BLaER1 treated with 17β-estradiol and CSF1 and Interleukin-3, amounts not matched to agents 10 nM and 100 nM (cell line): ENCODE measurements around the gene NDST1.

Source experiments
- H3K27ac ChIP-seq, 11 experiments: shearing (Covaris generic); formaldehyde crosslinking; 2 replicates each; pipeline ENCODE4 v1.8.1; 2022
- H3K27me3 ChIP-seq, 11 experiments: shearing (Covaris generic); formaldehyde crosslinking; 2 replicates each; pipeline ENCODE4 v1.8.1; 2022
- H3K36me3 ChIP-seq, 11 experiments: shearing (Covaris generic); formaldehyde crosslinking; 2 replicates each; pipeline ENCODE4 v1.8.1; 2022
- H3K4me1 ChIP-seq, 10 experiments: shearing (Covaris generic); formaldehyde crosslinking; 2 replicates each; pipeline ENCODE4 v1.8.1; 2022
- H3K4me2 ChIP-seq, 11 experiments: shearing (Covaris generic); formaldehyde crosslinking; 2 replicates each; pipeline ENCODE4 v1.8.1; 2022
- H3K4me3 ChIP-seq, 10 experiments: shearing (Covaris generic); formaldehyde crosslinking; 2 replicates each; pipeline ENCODE4 v1.8.1; 2022
- H3K9ac ChIP-seq, 11 experiments: shearing (Covaris generic); formaldehyde crosslinking; 2 replicates each; pipeline ENCODE4 v1.8.1; 2022
- H3K9me3 ChIP-seq, 11 experiments: shearing (Covaris generic); formaldehyde crosslinking; replicated peaks in 1 of 11; 2 replicates each; pipeline ENCODE4 v1.8.1; 2022
- H4K20me1 ChIP-seq, 11 experiments: shearing (Covaris generic); formaldehyde crosslinking; 2 replicates each; pipeline ENCODE4 v1.8.1; 2022
- Cebpa-rat ChIP-seq, 11 experiments: shearing (Covaris generic); IDR thresholded peaks; 2 replicates each; pipeline ENCODE4 v1.8.1; 2022

The NDST1 gene

GRCh38 chr5:150596313-150596712, 88.4 kb downstream of the NDST1 start:
- Histone ChIP-seq H3K27me3 (0 out of 22 replicates have a peak, but pooled peaks cover 0 to under 1% (median 0%) of the 10 kb centered on the region in 11 experiments), H3K4me3 (peak overlapping the region in 6 of 10 experiments; percentile 0 to 50 (median 22); a peak in 6 of 20 replicates)

GRCh38 chr5:150596826-150597225, 88.9 kb downstream of the NDST1 start:
- H3K36me3 ChIP-seq: no peaks in the 10 kb centered on the region
- H3K4me1 ChIP-seq: peaks cover 48 to 99% (median 98%) of the 10 kb centered on the region in 10 experiments
- no peaks in the 10 kb centered on the region for H3K9me3 ChIP-seq
- H3K4me2 ChIP-seq: peak overlapping the region; percentile 62 to 98 (median 89)
- no peaks in the 10 kb centered on the region for H4K20me1 ChIP-seq
- TF ChIP-seq Cebpa-rat (IDR thresholded peaks at IDR 0.05): peak in 7 of 11 experiments; percentile 27 to 77 (median 63); a peak in 10 of 22 replicates
- H3K27ac ChIP-seq: peak overlapping the region in 10 of 11 experiments; percentile 8 to 90 (median 82); a peak in 19 of 22 replicates
- peak overlapping the region in 6 of 10 experiments; percentile 0 to 50 (median 22); a peak in 6 of 20 replicates for H3K4me3 ChIP-seq
- peak overlapping the region in 8 of 11 experiments; percentile 54 to 77 (median 70); a peak in 15 of 22 replicates for H3K9ac ChIP-seq
- H3K27me3 ChIP-seq: 0 out of 22 replicates have a peak, but pooled peaks cover 0 to 4% (median 0%) of the 10 kb centered on the region in 11 experiments

More at GRCh38 chr5:150596313-150596712, 88.4 kb downstream of the NDST1 start:
- no peaks in the 10 kb centered on the region for H3K9me3 ChIP-seq
- H3K4me2 ChIP-seq: peak overlapping the region; percentile 62 to 98 (median 89)
- peaks cover 48 to 99% (median 98%) of the 10 kb centered on the region in 10 experiments for H3K4me1 ChIP-seq
- peak overlapping the region in 8 of 11 experiments; percentile 32 to 77 (median 70); a peak in 15 of 22 replicates for H3K9ac ChIP-seq
- peak overlapping the region in 10 of 11 experiments; percentile 8 to 90 (median 82); a peak in 18 of 22 replicates for H3K27ac ChIP-seq
- TF ChIP-seq Cebpa-rat (IDR thresholded peaks at IDR 0.05): no peak
- no peaks in the 10 kb centered on the region for H4K20me1 ChIP-seq
- H3K36me3 ChIP-seq: no peaks in the 10 kb centered on the region

- Histone ChIP-seq H3K27me3 (0 out of 22 replicates have a peak, but pooled peaks cover 0 to 4% (median 0%) of the 10 kb centered on the region in 11 experiments), H3K4me1 (peaks cover 48 to 99% (median 95%) of the 10 kb centered on the region in 10 experiments), H3K9ac (peak overlapping the region in 8 of 11 experiments; percentile 54 to 77 (median 70); a peak in 12 of 22 replicates), H3K36me3 (no peaks in the 10 kb centered on the region), H3K27ac (peak overlapping the region in 8 of 11 experiments; percentile 72 to 90 (median 82); a peak in 17 of 22 replicates), H3K9me3 (no peaks in the 10 kb centered on the region), H3K4me3 (no peak overlapping the region), H3K4me2 (peak overlapping the region; percentile 62 to 98 (median 89)), H4K20me1 (no peaks in the 10 kb centered on the region)
- no peak for TF ChIP-seq Cebpa-rat (IDR thresholded peaks at IDR 0.05)
Measured at GRCh38 chr5:150598006-150598405, 90.1 kb downstream of the NDST1 start.

- peak overlapping the region in 9 of 11 experiments; percentile 81 to 98 (median 92); a peak in 17 of 22 replicates for H3K4me2 ChIP-seq
- H3K9ac ChIP-seq: peak overlapping the region in 3 of 11 experiments; percentile 0 to 80 (median 43); a peak in 4 of 22 replicates
- H3K4me1 ChIP-seq: peaks cover 48 to 99% (median 93%) of the 10 kb centered on the region in 10 experiments
- no peak overlapping the region for H3K4me3 ChIP-seq
- no peaks in the 10 kb centered on the region for H3K36me3 ChIP-seq
- H3K9me3 ChIP-seq: no peaks in the 10 kb centered on the region
- peak overlapping the region in 8 of 11 experiments; percentile 72 to 90 (median 82); a peak in 15 of 22 replicates for H3K27ac ChIP-seq
- H4K20me1 ChIP-seq: no peaks in the 10 kb centered on the region
- 0 out of 22 replicates have a peak, but pooled peaks cover 0 to 4% (median 0%) of the 10 kb centered on the region in 11 experiments for H3K27me3 ChIP-seq
- no peak for TF ChIP-seq Cebpa-rat (IDR thresholded peaks at IDR 0.05)
Measured at GRCh38 chr5:150598821-150599273, 90.9 kb downstream of the NDST1 start.

- no peaks in the 10 kb centered on the region for H4K20me1 ChIP-seq
- peak overlapping the region in 8 of 11 experiments; percentile 72 to 90 (median 82); a peak in 15 of 22 replicates for H3K27ac ChIP-seq
- peak overlapping the region in 9 of 11 experiments; percentile 81 to 98 (median 92); a peak in 16 of 22 replicates for H3K4me2 ChIP-seq
- no peaks in the 10 kb centered on the region for H3K9me3 ChIP-seq
- no peak for TF ChIP-seq Cebpa-rat (IDR thresholded peaks at IDR 0.05)
- H3K4me3 ChIP-seq: no peak overlapping the region
- peaks cover 48 to 99% (median 89%) of the 10 kb centered on the region in 10 experiments for H3K4me1 ChIP-seq
- no peaks in the 10 kb centered on the region for H3K36me3 ChIP-seq
- H3K27me3 ChIP-seq: 0 out of 22 replicates have a peak, but pooled peaks cover 0 to 4% (median 0%) of the 10 kb centered on the region in 11 experiments
- H3K9ac ChIP-seq: peak overlapping the region in 4 of 11 experiments; percentile 0 to 80 (median 60); a peak in 4 of 22 replicates
Measured at GRCh38 chr5:150599281-150599680, 91.3 kb downstream of the NDST1 start.

- Histone ChIP-seq H3K4me2 (peak overlapping the region; percentile 41 to 98 (median 89)), H4K20me1 (no peaks in the 10 kb centered on the region), H3K36me3 (no peaks in the 10 kb centered on the region), H3K9me3 (no peaks in the 10 kb centered on the region), H3K9ac (peak overlapping the region in 9 of 11 experiments; percentile 26 to 82 (median 56); a peak in 14 of 22 replicates), H3K27me3 (0 out of 22 replicates have a peak, but pooled peaks cover 0 to 4% (median 0%) of the 10 kb centered on the region in 11 experiments), H3K27ac (peak overlapping the region in 8 of 11 experiments; percentile 72 to 90 (median 82); a peak in 16 of 22 replicates), H3K4me1 (peaks cover 46 to 97% (median 82%) of the 10 kb centered on the region in 10 experiments), H3K4me3 (peak overlapping the region in 2 of 10 experiments; percentile 12 to 40; a peak in 1 of 20 replicates)
- no peak for TF ChIP-seq Cebpa-rat (IDR thresholded peaks at IDR 0.05)
Measured at GRCh38 chr5:150599917-150600511, 92.1 kb downstream of the NDST1 start.

GRCh38 chr5:150600616-150601490, 92.9 kb downstream of the NDST1 start:
- Histone ChIP-seq H3K4me3 (peak overlapping the region in 7 of 10 experiments; percentile 9 to 44 (median 35); a peak in 9 of 20 replicates), H3K4me2 (peak overlapping the region; percentile 49 to 98 (median 89)), H3K9me3 (no peaks in the 10 kb centered on the region), H3K4me1 (peaks cover 40 to 97% (median 76%) of the 10 kb centered on the region in 10 experiments), H3K27ac (peak overlapping the region in 9 of 11 experiments; percentile 25 to 90 (median 82); a peak in 17 of 22 replicates), H3K36me3 (no peaks in the 10 kb centered on the region), H3K9ac (peak overlapping the region; percentile 42 to 82 (median 73); a peak in 19 of 22 replicates), H3K27me3 (0 out of 22 replicates have a peak, but pooled peaks cover 0 to 4% (median 0%) of the 10 kb centered on the region in 11 experiments), H4K20me1 (no peaks in the 10 kb centered on the region)
- no peak for TF ChIP-seq Cebpa-rat (IDR thresholded peaks at IDR 0.05)
